Measurements from ENCODE around the gene KCTD13. TPM values are rescaled to one million over a fixed set of nuclear protein-coding genes. Genes with fewer than 3 reads are reported as not detected.

The KCTD13 gene
- total RNA-seq, 2 donors from 2014 or later = 14.3 to 49.1 TPM

DNA sequence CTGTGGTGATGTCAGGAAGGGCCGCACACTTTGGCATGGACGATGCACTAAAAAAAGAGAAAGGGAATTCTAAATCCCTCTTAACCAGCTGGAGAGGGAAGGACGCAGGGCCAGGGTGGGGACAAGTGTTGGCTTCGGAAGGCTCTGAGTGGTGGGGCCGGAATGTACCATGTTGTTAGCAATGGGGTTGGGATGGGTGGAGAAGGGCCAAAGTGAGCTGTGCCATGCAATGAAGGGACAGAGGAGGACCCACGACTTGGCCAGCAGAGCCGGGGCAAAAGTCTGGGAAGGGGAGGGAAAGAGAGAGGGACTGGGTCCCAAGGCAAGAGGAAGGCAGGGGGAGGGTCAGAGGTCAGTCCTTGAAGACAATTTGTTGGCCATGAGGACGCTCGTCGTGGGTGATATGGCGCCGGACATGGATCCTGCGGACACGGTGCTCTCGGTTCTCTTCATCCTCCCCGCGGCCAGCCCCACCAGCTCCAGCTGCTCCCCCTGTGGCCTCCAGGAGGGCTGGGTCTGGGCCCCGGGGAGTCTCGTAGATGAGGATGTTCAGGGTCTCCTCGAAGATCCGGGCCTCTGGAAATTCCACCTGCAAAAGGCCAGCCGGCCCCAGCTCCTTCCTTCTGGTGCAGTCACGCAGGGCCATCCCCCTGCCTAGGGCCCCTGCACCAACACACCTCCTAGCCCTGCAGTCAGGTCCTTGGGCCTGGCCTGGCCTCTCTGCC is 19.3 kb downstream of the KCTD13 start:
- TF ChIP-seq, protein P1, sequence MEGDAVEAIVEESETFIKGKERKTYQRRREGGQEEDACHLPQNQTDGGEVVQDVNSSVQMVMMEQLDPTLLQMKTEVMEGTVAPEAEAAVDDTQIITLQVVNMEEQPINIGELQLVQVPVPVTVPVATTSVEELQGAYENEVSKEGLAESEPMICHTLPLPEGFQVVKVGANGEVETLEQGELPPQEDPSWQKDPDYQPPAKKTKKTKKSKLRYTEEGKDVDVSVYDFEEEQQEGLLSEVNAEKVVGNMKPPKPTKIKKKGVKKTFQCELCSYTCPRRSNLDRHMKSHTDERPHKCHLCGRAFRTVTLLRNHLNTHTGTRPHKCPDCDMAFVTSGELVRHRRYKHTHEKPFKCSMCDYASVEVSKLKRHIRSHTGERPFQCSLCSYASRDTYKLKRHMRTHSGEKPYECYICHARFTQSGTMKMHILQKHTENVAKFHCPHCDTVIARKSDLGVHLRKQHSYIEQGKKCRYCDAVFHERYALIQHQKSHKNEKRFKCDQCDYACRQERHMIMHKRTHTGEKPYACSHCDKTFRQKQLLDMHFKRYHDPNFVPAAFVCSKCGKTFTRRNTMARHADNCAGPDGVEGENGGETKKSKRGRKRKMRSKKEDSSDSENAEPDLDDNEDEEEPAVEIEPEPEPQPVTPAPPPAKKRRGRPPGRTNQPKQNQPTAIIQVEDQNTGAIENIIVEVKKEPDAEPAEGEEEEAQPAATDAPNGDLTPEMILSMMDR (IDR thresholded peaks at IDR 0.05) = no peak
- no peak for TF ChIP-seq POLR2A (IDR thresholded peaks at IDR 0.05)
- no peaks in the 10 kb centered on the region for H3K27me3 ChIP-seq
- 75 to 83% methylated on average over 19 to 23 of the region's 23 CpGs for WGBS, 2 donors
- no peaks in the 10 kb centered on the region for H3K9me3 ChIP-seq
- intact Hi-C loops (cut with DNase I) = loop anchor here (10.0 kb wide), 1 partner anchor 98 kb away; no protein-coding TSS in a partner anchor
- H3K36me3 ChIP-seq (replicated peaks in 1 of 2; ENCODE audit: insufficient read depth in 1 of 2, low read depth in 2 of 2) = no peaks in the 10 kb centered on the region
- DNase-seq = no peak
- H3K4me1 ChIP-seq = no peaks in the 10 kb centered on the region
- no peak overlapping the region for H3K27ac ChIP-seq
- no peak overlapping the region for H3K4me3 ChIP-seq
- ATAC-seq = no peak

DNA sequence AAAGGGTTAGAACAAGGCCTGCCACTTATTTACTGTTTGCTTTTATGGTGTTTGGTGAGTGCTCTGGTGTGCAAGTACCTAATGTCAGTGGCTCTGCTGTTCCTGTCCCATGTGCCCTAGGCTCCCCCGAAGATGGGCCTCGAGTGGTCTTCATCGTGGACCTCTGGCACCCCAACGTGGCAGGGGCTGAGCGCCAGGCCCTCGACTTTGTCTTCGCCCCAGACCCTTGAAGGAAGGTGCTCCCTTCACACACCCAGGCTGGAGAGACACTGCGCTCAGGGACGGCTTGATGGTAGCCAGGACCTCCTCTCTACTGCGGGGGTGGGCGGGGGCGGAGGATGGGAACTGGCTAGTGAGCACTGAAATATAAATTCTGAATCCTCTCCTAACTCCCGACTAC is 20.4 kb downstream of the KCTD13 start:
- Histone ChIP-seq H3K27me3 (no peaks in the 10 kb centered on the region), H3K36me3 (replicated peaks in 1 of 2; ENCODE audit: insufficient read depth in 1 of 2, low read depth in 2 of 2) (no peaks in the 10 kb centered on the region), H3K27ac (no peak overlapping the region), H3K9me3 (no peaks in the 10 kb centered on the region), H3K4me1 (peaks cover 7% of the 10 kb centered on the region), H3K4me3 (no peak overlapping the region)
- TF ChIP-seq, protein P1 (IDR thresholded peaks at IDR 0.05) = no peak
- no peak for TF ChIP-seq POLR2A (IDR thresholded peaks at IDR 0.05)
- intact Hi-C loops (cut with DNase I) = loop anchor here (10.0 kb wide), 1 partner anchor 99 kb away; no protein-coding TSS in a partner anchor
- DNase-seq (no peak), ATAC-seq (no peak)
- 77 to 84% methylated on average over 8 to 13 of the region's 13 CpGs for WGBS, 2 donors

DNA sequence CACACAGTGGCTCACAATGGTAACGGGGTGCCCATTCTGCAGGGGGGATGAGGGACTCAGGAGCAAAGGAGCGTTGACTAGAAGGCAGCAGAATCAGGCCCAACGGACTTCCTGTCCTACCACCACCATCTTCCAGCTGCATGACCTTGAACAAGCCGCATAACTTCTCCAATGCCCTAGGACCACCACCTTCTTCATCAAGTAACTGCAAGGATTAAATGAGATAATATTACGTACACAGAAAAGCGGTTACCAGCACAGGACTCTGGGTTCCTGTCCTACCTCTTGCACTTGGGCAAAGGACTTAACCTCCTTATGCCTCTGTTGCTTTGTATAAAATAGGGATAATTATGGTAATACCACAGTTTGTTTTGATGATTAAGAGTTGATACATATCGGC is 21.1 kb downstream of the KCTD13 start:
- Histone ChIP-seq H3K4me3 (no peak overlapping the region), H3K4me1 (peaks cover 11% of the 10 kb centered on the region), H3K36me3 (replicated peaks in 1 of 2; ENCODE audit: insufficient read depth in 1 of 2, low read depth in 2 of 2) (no peaks in the 10 kb centered on the region), H3K9me3 (no peaks in the 10 kb centered on the region), H3K27me3 (no peaks in the 10 kb centered on the region), H3K27ac (no peak overlapping the region)
- intact Hi-C loops (cut with DNase I) = loop anchor here (10.0 kb wide), 1 partner anchor 100 kb away; no protein-coding TSS in a partner anchor
- 86 to 93% methylated on average over 7 of the region's 7 CpGs for WGBS, 2 donors
- TF ChIP-seq POLR2A (IDR thresholded peaks at IDR 0.05) = no peak
- TF ChIP-seq, protein P1 (IDR thresholded peaks at IDR 0.05) = no peak
- DNase-seq (no peak), ATAC-seq (no peak)

DNA sequence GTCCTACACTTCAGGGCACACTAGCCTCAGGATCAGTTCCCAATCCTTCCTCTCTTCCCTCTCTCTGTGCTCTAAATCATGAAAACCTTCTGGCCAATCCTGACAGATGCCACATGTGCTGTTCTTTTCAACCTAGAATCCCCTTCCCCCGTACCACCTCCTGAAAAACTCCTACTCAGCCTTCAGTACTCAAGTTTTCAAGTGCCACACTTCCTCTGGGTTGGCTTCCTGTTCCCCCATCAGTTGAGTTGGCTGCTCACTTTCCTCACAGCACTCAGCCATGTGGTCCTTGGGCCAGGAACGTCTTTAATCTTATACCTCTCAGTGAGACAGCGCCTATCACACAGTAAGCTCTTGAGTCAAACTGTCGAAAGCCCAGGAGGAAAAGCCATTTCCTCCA is 22.4 kb downstream of the KCTD13 start:
- no peak overlapping the region for H3K4me3 ChIP-seq
- TF ChIP-seq, protein P1 (IDR thresholded peaks at IDR 0.05) = no peak
- no peak for TF ChIP-seq POLR2A (IDR thresholded peaks at IDR 0.05)
- H3K36me3 ChIP-seq (replicated peaks in 1 of 2; ENCODE audit: insufficient read depth in 1 of 2, low read depth in 2 of 2) = no peaks in the 10 kb centered on the region
- DNase-seq (no peak), ATAC-seq (no peak)
- H3K9me3 ChIP-seq = no peaks in the 10 kb centered on the region
- no peak overlapping the region for H3K27ac ChIP-seq
- WGBS, 2 donors = 67 to 85% methylated on average over 4 of the region's 4 CpGs
- peaks cover 21% of the 10 kb centered on the region for H3K4me1 ChIP-seq
- H3K27me3 ChIP-seq = no peaks in the 10 kb centered on the region
- intact Hi-C loops (cut with DNase I) = loop anchor here (10.0 kb wide), 1 partner anchor 101 kb away; no protein-coding TSS in a partner anchor

DNA sequence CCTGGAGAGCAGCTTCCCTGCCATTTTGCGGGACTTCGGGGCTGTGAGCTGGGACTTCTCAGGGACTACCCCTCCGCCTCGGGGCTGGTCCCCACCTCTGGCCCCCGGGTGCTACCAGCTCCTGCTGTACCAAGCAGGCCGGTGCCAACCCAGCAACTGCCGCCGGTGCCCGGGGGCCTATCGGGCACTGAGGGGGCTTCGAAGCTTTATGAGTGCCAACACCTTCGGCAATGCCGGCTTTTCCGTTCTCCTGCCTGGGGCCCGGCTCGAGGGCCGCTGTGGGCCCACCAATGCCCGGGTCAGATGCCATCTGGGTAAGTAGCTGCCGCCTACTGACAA is 24.4 kb downstream of the KCTD13 start:
- Histone ChIP-seq H3K36me3 (replicated peaks in 1 of 2; ENCODE audit: insufficient read depth in 1 of 2, low read depth in 2 of 2) (no peaks in the 10 kb centered on the region), H3K4me1 (peaks cover 25% of the 10 kb centered on the region), H3K4me3 (no peak overlapping the region), H3K9me3 (no peaks in the 10 kb centered on the region), H3K27ac (no peak overlapping the region), H3K27me3 (no peaks in the 10 kb centered on the region)
- no peak for TF ChIP-seq POLR2A (IDR thresholded peaks at IDR 0.05)
- 76 to 84% methylated on average over 8 to 18 of the region's 19 CpGs for WGBS, 2 donors
- DNase-seq (no peak), ATAC-seq (no peak)
- intact Hi-C loops (cut with DNase I) = loop anchor here (10.0 kb wide), 1 partner anchor 103 kb away; no protein-coding TSS in a partner anchor

Data from body of pancreas (tissue), 4 donors.